HL-60 (cell line): ENCODE data around the gene CENPP.

Experiments used
- DNase-seq, 2 experiments: peaks; one replicate each; pipeline ENCODE4 v3.0.0-alpha.2; 2010 to 2020; ENCODE audit warnings: low read depth in 1 of 2, low spot score in 1 of 2
- H3K27ac ChIP-seq: fragments of 250-450 bp; sonication (Bioruptor Pico); replicated peaks from 2 replicates; pipeline ENCODE4 v1.5.1; 2020; ENCODE audit warnings: mild to moderate bottlenecking, moderate library complexity
- H3K27me3 ChIP-seq: fragments of 250-450 bp; sonication (Bioruptor Pico); 2 replicates; pipeline ENCODE4 v1.5.1; 2021; ENCODE audit warnings: mild to moderate bottlenecking, moderate library complexity; ENCODE audit not compliant: insufficient read depth, poor library complexity, severe bottlenecking
- H3K4me3 ChIP-seq: replicated peaks from 2 replicates; pipeline ENCODE4 v1.5.1; 2011; ENCODE audit warnings: mild to moderate bottlenecking, control low read depth, low read length; ENCODE audit not compliant: insufficient read depth
- CTCF ChIP-seq: IDR thresholded peaks from one replicate; pipeline ENCODE4 v1.5.1; 2011; ENCODE audit warnings: low read length, control low read depth, inconsistent platforms; ENCODE audit not compliant: insufficient read depth
- GABPA ChIP-seq: IDR thresholded peaks from 2 replicates; pipeline ENCODE4 v1.6.1; 2012; ENCODE audit warnings: low read depth
- POLR2AphosphoS5 ChIP-seq: IDR thresholded peaks from 2 replicates; pipeline ENCODE4 v1.6.1; 2012; ENCODE audit warnings: low read depth
- REST ChIP-seq: IDR thresholded peaks from 2 replicates; pipeline ENCODE4 v1.6.1; 2012; ENCODE audit warnings: low read depth; ENCODE audit not compliant: insufficient replicate concordance
- SPI1 ChIP-seq: IDR thresholded peaks from 2 replicates; pipeline ENCODE4 v1.6.1; 2012; ENCODE audit warnings: low read depth, mild to moderate bottlenecking, borderline replicate concordance

Gene CENPP

GRCh38 chr9:92626484-92626883 is 300.7 kb downstream of the CENPP start:
- TF ChIP-seq POLR2AphosphoS5 (no peak), GABPA (no peak), CTCF (no peak), REST (no peak), SPI1 (no peak)
- Histone ChIP-seq H3K27me3 (no peaks in the 10 kb centered on the region), H3K4me3 (no peak overlapping the region), H3K27ac (no peak overlapping the region)
- DNase-seq: no peak

GRCh38 chr9:92627651-92628050 is 301.9 kb downstream of the CENPP start:
- no peak overlapping the region for H3K4me3 ChIP-seq
- H3K27me3 ChIP-seq: no peaks in the 10 kb centered on the region
- no peak for DNase-seq
- H3K27ac ChIP-seq: no peak overlapping the region
- TF ChIP-seq POLR2AphosphoS5 (no peak), GABPA (no peak), CTCF (no peak), REST (no peak), SPI1 (no peak)

- no peak overlapping the region for H3K27ac ChIP-seq
- TF ChIP-seq SPI1 (no peak), GABPA (no peak), REST (no peak), POLR2AphosphoS5 (peak; percentile 45; the same call in 1 of the 2 replicates), CTCF (no peak)
- DNase-seq: peak in 1 of 2 experiments; percentile 14
- H3K4me3 ChIP-seq: no peak overlapping the region
- no peaks in the 10 kb centered on the region for H3K27me3 ChIP-seq
Measured at GRCh38 chr9:92631452-92632343, 305.9 kb downstream of the CENPP start.
